Activated T-helper 1 cell treated with anti-CD3 and anti-CD28 coated beads, Interleukin-2, amount 50 U/mL, for 16 hours (primary cell): Measurements from ENCODE around the gene PNKP.

ENCODE experiments used
- DNase-seq, 2 donors: peaks; one replicate each; pipeline ENCODE4 v3.0.0-alpha.2; 2020; ENCODE audit warnings: low read depth in 1 of 2, low spot score in 1 of 2

The PNKP gene

GRCh38 chr19:49847731-49848696 is 19.4 kb downstream of the PNKP start:
- no peak for DNase-seq

- no peak for DNase-seq
Measured at GRCh38 chr19:49846408-49846807, 21.0 kb downstream of the PNKP start.

- no peak for DNase-seq
Measured at GRCh38 chr19:49845414-49845813, 22.0 kb downstream of the PNKP start.

GRCh38 chr19:49844138-49845095 is 23.0 kb downstream of the PNKP start:
- DNase-seq, result no peak

- DNase-seq, result no peak
Measured at GRCh38 chr19:49843265-49843664, 24.1 kb downstream of the PNKP start.

- no peak for DNase-seq
Measured at GRCh38 chr19:49840736-49841249, 26.6 kb downstream of the PNKP start.

GRCh38 chr19:49840321-49840720 is 27.1 kb downstream of the PNKP start:
- DNase-seq, result no peak

- no peak for DNase-seq
Measured at GRCh38 chr19:49839713-49840112, 27.7 kb downstream of the PNKP start.

- no peak for DNase-seq
Measured at GRCh38 chr19:49838885-49839588, 28.3 kb downstream of the PNKP start.

- no peak for DNase-seq
Measured at GRCh38 chr19:49837425-49837824, 30.0 kb downstream of the PNKP start.

GRCh38 chr19:49837009-49837310 is 30.4 kb downstream of the PNKP start:
- no peak for DNase-seq

GRCh38 chr19:49836176-49837008 is 31.0 kb downstream of the PNKP start:
- DNase-seq, result no peak

- DNase-seq, result no peak
Measured at GRCh38 chr19:49835562-49835961, 31.8 kb downstream of the PNKP start.

GRCh38 chr19:49833599-49833998 is 33.8 kb downstream of the PNKP start:
- DNase-seq, result no peak

GRCh38 chr19:49832556-49832955 is 34.8 kb downstream of the PNKP start:
- no peak for DNase-seq

- DNase-seq, result no peak
Measured at GRCh38 chr19:49831592-49831991, 35.8 kb downstream of the PNKP start.

- DNase-seq, result no peak
Measured at GRCh38 chr19:49830766-49831165, 36.6 kb downstream of the PNKP start.

GRCh38 chr19:49829721-49830120 is 37.7 kb downstream of the PNKP start:
- no peak for DNase-seq

- no peak for DNase-seq
Measured at GRCh38 chr19:49829200-49829599, 38.2 kb downstream of the PNKP start.

- DNase-seq, result no peak
Measured at GRCh38 chr19:49827034-49827433, 40.3 kb downstream of the PNKP start.
